AG20443 (cell line): ENCODE results near the gene PAWR.
"Not testable (repeated sequence)": the region's sequence is repeated elsewhere in the genome, so short reads cannot be mapped to it uniquely, and the experiment has no call there.

Experiments used
- DNase-seq: peaks from one replicate; pipeline ENCODE4 v3.0.0; 2012; ENCODE audit warnings: low spot score, mixed read lengths

PAWR gene

GRCh38 chr12:79645235-79645630 is 45.5 kb downstream of the PAWR start:
- no peak for DNase-seq

GRCh38 chr12:79644274-79645234 is 46.2 kb downstream of the PAWR start:
- DNase-seq: no peak

- DNase-seq: no peak
These were observed 46.9 kb downstream of the PAWR start for GRCh38 chr12:79643821-79644220.

DNA sequence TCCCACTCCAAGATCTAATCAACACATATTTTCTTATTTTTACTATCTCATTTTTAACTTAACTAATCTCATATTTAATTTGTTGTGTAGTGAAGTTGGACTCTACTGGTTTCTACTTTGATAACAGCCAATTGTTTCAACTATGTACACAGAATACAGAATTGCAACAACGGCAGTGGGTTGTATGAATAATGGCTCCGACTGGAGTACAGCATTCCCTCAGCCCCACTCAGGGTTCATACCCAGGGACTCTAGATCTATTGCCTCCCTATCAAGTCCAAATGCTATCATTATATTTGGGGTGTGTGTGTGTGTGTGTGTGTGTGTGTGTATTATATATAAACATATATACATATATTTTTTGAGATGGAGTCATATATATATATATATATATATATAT is 52.3 kb downstream of the PAWR start:
- no peak for DNase-seq

GRCh38 chr12:79637093-79637492 is 53.7 kb downstream of the PAWR start:
- no peak for DNase-seq

DNA sequence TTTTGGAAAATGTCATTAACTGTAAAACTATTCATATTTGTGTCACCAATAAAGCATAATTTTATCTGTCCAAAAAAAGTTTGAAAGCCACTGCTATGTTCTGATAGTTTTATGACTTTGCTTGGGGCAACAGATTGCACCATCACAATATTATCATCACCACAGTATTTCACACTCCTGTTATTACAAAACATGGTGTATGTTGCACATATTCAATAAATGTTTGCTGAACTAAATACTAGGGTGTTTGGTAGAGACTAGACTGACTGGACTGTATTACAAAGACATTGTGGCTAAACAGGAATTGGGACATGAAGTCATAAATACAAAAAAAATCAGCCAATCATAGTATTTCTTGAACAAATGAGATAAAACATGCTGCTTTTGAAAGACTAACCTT is 55.1 kb downstream of the PAWR start:
- peak; percentile 18 for DNase-seq

DNA sequence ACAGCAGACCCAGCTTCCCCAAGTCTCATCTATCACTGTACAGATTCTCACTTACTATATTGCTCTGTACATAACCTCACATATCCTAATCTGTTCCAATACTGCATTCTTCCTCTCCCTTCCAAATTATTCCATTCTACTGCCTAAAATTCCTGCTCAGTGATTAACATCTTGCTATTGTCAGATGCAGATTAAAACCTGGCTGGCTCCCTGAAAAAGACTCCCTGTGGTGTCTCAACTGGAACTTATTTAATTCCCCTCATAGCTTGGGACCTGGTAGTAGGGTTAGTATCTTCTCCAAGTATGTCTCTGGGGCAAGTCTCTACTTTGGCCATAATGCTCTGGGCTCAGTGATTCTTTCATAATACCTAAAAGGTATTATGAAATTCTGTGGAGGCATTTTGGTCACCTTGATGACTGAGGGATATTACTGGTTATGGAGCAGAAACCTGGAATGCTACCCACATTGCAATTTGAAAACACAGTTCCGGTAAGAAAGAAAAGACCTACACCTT is 55.8 kb downstream of the PAWR start:
- peak; percentile 48 for DNase-seq

- DNase-seq: no peak
These were observed 61.2 kb downstream of the PAWR start for GRCh38 chr12:79629561-79629960.

DNA sequence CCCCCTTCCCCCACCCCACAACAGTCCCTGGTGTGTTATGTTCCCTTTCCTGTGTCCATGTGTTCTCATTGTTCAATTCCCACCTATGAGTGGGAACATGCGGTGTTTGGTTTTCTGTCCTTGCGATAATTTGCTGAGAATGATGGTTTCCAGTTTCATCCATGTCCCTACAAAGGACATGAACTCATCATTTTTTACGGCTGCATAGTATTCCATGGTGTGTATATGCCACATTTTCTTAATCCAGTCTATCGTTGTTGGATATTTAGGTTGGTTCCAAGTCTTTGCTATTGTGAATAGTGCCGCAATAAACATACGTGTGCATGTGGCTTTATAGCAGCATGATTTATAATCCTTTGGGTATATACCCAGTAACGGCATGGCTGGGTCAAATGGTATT is 64.0 kb downstream of the PAWR start:
- not testable (repeated sequence) for DNase-seq

DNA sequence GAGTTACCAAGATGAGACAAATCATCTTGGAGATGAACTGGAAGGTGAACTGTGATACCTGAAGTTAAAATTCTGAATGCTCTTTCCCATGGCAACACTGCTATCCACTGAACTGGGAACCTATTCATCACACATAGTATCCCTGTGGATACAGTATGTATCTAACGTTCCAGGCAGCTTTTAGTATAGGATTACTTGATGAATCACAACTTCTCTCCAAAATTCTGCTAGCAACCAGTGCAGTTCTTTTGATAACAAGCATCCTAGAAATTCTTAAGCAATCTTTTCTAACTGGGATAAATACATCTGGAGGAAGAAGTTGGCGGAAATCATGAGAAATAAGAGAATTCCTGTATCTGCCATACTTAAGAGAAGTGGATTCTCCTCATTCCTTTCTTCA is 66.4 kb downstream of the PAWR start:
- DNase-seq: no peak

DNA sequence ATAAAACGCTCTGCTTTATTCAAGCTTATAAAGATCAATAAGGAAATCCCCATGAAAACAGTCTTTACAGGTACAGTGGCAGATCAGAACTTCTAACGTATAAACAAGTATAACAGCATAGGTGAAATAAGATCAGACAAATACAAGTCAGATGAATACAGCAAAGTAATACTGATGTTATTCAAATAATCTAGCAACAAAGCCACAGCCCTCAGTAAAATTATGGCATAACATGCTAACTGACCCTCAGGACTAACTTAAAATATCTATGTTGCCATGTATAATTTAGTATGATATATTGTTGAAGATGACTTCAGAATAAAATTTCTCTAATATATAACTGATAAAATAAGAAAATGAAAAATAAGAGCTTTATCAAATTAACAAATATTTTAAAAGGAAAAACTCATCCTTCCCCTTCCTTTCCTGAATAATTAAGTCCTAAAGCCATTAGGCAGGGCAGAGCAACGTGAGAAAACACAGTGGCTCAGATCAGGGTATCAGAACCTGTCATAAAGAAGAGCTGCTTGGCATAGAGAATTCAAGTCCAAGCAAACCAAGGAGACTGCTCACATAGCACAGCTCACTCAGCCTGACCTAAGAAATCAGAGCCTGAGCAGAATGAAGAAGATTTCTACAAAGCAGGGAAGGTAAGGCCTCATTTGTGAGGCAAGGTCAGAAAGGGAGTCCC is 70.7 kb downstream of the PAWR start:
- DNase-seq: no peak

GRCh38 chr12:79618848-79619404 is 71.8 kb downstream of the PAWR start:
- peak; percentile 51 for DNase-seq

GRCh38 chr12:79617696-79618095 is 73.1 kb downstream of the PAWR start:
- DNase-seq: no peak

- DNase-seq: no peak
These were observed 74.9 kb downstream of the PAWR start for GRCh38 chr12:79615596-79616560.

DNA sequence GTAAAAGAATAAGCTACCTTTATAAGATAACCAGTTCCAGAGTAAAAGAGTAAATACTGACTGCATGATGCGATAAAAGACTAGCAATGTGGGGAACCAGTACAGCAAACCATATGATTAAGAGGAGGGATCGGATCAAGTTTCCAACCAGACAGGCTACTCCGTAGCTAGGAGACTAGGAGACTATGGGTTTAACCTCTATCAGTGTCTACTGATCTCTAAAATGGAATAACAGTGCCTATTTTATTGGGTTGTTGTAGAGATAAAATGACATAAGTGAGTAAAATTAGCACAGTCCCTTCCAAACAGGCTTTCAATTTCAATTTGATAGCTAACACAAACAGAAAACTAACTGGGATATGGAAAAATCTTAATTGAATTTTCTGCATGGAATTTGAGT is 76.0 kb downstream of the PAWR start:
- no peak for DNase-seq

DNA sequence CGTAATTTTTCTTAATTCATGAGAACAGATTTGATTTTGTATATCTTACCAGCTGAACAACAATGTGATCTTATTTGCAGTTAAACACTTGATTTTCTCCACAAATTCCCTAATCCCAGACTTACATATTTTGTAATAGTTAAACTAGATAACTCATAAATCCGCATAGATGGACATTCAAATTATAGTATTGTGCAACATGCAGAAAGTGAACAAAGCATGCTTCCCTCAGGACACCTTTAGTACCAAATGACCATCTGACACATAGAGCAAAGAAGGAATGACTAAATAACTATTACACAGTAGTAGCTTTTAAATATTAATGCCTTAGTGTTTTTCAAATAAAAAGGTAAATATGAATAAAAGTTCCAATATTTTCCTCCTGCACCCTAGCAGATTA is 88.9 kb downstream of the PAWR start:
- no peak for DNase-seq

DNA sequence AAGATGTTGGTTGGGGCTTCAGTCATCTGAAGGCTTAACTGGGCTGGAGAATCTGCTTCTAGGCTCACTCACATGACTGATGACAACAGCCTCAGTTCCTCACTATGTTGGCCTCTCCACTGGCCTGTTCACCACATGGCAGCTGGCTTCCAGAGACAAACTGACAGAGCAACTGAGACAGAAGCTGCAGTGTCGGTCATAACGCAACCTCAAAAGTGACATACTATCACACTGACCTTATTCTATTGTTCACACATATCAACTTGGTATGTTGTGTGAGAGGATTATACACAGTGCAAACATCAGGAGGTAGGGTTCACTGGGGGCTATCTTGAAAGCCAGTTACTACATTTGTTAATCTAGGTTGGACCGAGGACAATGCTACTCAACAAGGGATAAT is 92.9 kb downstream of the PAWR start:
- peak; percentile 10 for DNase-seq

GRCh38 chr12:79596719-79597350 is 93.9 kb downstream of the PAWR start:
- no peak for DNase-seq

GRCh38 chr12:79595273-79595672 is 95.5 kb downstream of the PAWR start:
- no peak for DNase-seq

DNA sequence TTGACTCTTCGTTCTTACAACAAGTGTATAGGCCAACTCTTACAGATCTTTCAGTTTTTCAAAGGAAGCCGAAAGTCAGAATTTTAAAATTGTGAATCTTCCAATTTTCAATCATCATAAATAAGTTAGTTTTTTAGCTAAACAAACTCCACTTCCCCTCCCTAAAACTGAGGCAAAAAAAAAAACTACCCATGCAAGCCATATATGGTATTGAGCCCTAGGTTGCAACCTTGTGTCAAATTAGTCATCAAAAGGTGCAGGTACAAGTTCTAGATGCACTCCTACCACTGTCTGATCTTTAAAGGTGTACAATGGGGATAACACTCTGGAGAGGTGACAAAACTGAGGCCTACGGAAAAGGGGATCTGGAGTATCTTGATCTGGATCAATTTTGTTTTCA is 97.9 kb downstream of the PAWR start:
- DNase-seq: no peak

DNA sequence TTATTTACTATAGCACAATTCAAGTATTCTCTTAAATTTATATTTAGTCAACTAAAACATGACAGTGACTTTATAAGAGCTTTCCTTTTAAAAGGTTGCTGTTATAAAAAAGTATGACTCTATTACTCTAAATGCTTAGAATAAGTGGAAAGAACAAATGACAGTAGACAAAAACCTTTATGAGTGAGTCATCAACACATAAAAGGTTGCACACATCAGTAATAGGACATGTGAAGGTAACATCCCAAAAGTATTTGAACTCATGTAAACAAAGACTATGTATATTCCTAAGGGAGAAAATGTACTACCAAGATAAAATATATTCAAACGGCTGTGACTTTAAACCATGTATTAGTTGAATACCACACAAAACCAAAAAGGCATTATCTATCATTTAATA is 98.8 kb downstream of the PAWR start:
- no peak for DNase-seq
